ENCODE measurements around the gene KRTAP12-1. TPM values are rescaled to one million over a fixed set of nuclear protein-coding genes. Genes with fewer than 3 reads are reported as not detected.
"Not testable (repeated sequence)": the region's sequence is repeated elsewhere in the genome, so short reads cannot be mapped to it uniquely, and the experiment has no call there.

The KRTAP12-1 gene
- polyA plus RNA-seq, 5 donors = not detected

GRCh38 chr21:44697811-44698734 lies 16.1 kb upstream of the KRTAP12-1 start:
- no peak for DNase-seq

GRCh38 chr21:44697172-44697810 lies 15.3 kb upstream of the KRTAP12-1 start, which contains the start of gene KRTAP10-12:
Gene KRTAP10-12 (plus strand): TSS chr21:44697172. CDS start chr21:44697202, 30 bp downstream.
- DNase-seq = not testable (repeated sequence)

GRCh38 chr21:44696572-44696971 lies 14.6 kb upstream of the KRTAP12-1 start:
- no peak for DNase-seq

- DNase-seq = no peak
Observed at GRCh38 chr21:44695641-44696040, 13.7 kb upstream of the KRTAP12-1 start.

GRCh38 chr21:44695184-44695583 lies 13.2 kb upstream of the KRTAP12-1 start:
- no peak for DNase-seq

- DNase-seq = no peak
Observed at GRCh38 chr21:44694776-44695175, 12.8 kb upstream of the KRTAP12-1 start.

- DNase-seq = no peak
Observed at GRCh38 chr21:44692798-44693512, 11.0 kb upstream of the KRTAP12-1 start.

- DNase-seq = no peak
Observed at GRCh38 chr21:44691686-44692085, 9.7 kb upstream of the KRTAP12-1 start.

- not testable (repeated sequence) for DNase-seq
Observed at GRCh38 chr21:44689740-44690139, 7.8 kb upstream of the KRTAP12-1 start.

GRCh38 chr21:44687671-44688070 lies 5.7 kb upstream of the KRTAP12-1 start:
- DNase-seq = no peak

- no peak for DNase-seq
Observed at GRCh38 chr21:44686843-44687561, 5.0 kb upstream of the KRTAP12-1 start.

- no peak for DNase-seq
Observed at GRCh38 chr21:44686000-44686781, 4.2 kb upstream of the KRTAP12-1 start.

- DNase-seq = not testable (repeated sequence)
Observed at GRCh38 chr21:44685050-44685449, 3.1 kb upstream of the KRTAP12-1 start.

- no peak for DNase-seq
Observed at GRCh38 chr21:44684483-44684882, 2.5 kb upstream of the KRTAP12-1 start.

- no peak for DNase-seq
Observed at GRCh38 chr21:44684077-44684476, 2.1 kb upstream of the KRTAP12-1 start.

- DNase-seq = no peak
Observed at GRCh38 chr21:44682580-44683151, 703 bp upstream of the KRTAP12-1 start.

- DNase-seq = no peak
Observed at GRCh38 chr21:44681152-44681551, 811 bp downstream of the KRTAP12-1 start.

GRCh38 chr21:44677881-44678280 lies 4.1 kb downstream of the KRTAP12-1 start:
- DNase-seq = no peak

GRCh38 chr21:44671911-44672310 lies 10.1 kb downstream of the KRTAP12-1 start:
- DNase-seq = no peak

Measured in right lung (tissue), 5 donors.